Prostate gland (tissue), 2 donors: ENCODE results near the gene SEPTIN8. TPM values are rescaled to one million over a fixed set of nuclear protein-coding genes. Genes with fewer than 3 reads are reported as not detected.

ENCODE experiments used
- DNase-seq: peaks from one replicate; pipeline ENCODE4 v3.0.0-alpha.2; 2019; ENCODE audit warnings: low spot score
- H3K27ac ChIP-seq, 2 donors: fragments of 200-600 bp; sonication (generic); 2 replicates each; pipeline ENCODE4 v1.5.1; 2017 to 2019
- H3K27me3 ChIP-seq: fragments of 200-600 bp; sonication (generic); replicated peaks from 2 replicates; pipeline ENCODE4 v1.5.1; 2019; ENCODE audit not compliant: insufficient read depth
- H3K36me3 ChIP-seq, 2 donors: fragments of 200-600 bp; sonication (generic); 1 replicate in 1 of 2; 2 replicates in 1 of 2; pipeline versions ENCODE4 v1.5.1 to v1.8.1; 2017 to 2019
- H3K4me1 ChIP-seq: fragments of 200-600 bp; sonication (generic); replicated peaks from 2 replicates; pipeline ENCODE4 v1.5.1; 2019
- H3K4me3 ChIP-seq, 2 donors: fragments of 200-600 bp; sonication (generic); 2 replicates each; pipeline ENCODE4 v1.5.1; 2017 to 2019
- H3K9me3 ChIP-seq: fragments of 200-600 bp; sonication (generic); 2 replicates; pipeline ENCODE4 v1.5.1; 2017
- CTCF ChIP-seq, 4 experiments: fragments of 200-600 bp in 2 of 4; fragments of 450-650 bp in 2 of 4; sonication (generic) in 2 of 4; IDR thresholded peaks; 1 replicate in 3 of 4; 2 replicates in 1 of 4; pipeline ENCODE4 v1.5.1; 2016 to 2019; ENCODE audit warnings: antibody characterized with exemption in 4 of 4, mild to moderate bottlenecking in 2 of 4, moderate library complexity in 2 of 4
- POLR2A ChIP-seq: fragments of 450-650 bp; IDR thresholded peaks from one replicate; pipeline ENCODE4 v1.6.1; 2016; ENCODE audit warnings: antibody characterized with exemption, mild to moderate bottlenecking
- POLR2AphosphoS5 ChIP-seq: sonication (generic); formaldehyde crosslinking; IDR thresholded peaks from one replicate; pipeline ENCODE4 v1.6.1; 2017; ENCODE audit warnings: antibody characterized with exemption
- WGBS: methylation state at CpG from one replicate; pipeline ENCODE4 v1.1.5; 2018; 5-methylcytosine and 5-hydroxymethylcytosine counted together
- intact Hi-C: fragments of 100-400 bp; cut with DNase I; formaldehyde crosslinking; loops from one replicate; pipeline ENCODE4 v1.14.2; 2022
- total RNA-seq, 2 donors: library from RNA; depleted of rRNA; stranded (reverse); fragments of >200 nt; gene quantifications; one replicate each; pipeline ENCODE4 v1.1.0, GENCODE V29; 2016

Gene SEPTIN8
- total RNA-seq, 2 donors from 2014 or later, result 27.7 to 38.5 TPM

- Histone ChIP-seq H3K4me1 (no peaks in the 10 kb centered on the region), H3K9me3 (no peaks in the 10 kb centered on the region), H3K4me3 (no peak overlapping the region), H3K36me3 (no peaks in the 10 kb centered on the region), H3K27me3 (no peaks in the 10 kb centered on the region), H3K27ac (no peak overlapping the region)
- TF ChIP-seq POLR2A (no peak), CTCF (IDR thresholded peaks at IDR 0.05) (no peak), POLR2AphosphoS5 (no peak)
- no peak for DNase-seq
- 95% methylated on average over 3 of the region's 3 CpGs for WGBS
- intact Hi-C loops, result no loop called here
These were observed 14.0 kb upstream of the SEPTIN8 start for GRCh38 chr5:132791026-132791425.

- DNase-seq, result no peak
- Histone ChIP-seq H3K9me3 (no peaks in the 10 kb centered on the region), H3K4me3 (no peak overlapping the region), H3K27me3 (no peaks in the 10 kb centered on the region), H3K4me1 (no peaks in the 10 kb centered on the region), H3K36me3 (no peaks in the 10 kb centered on the region), H3K27ac (no peak overlapping the region)
- intact Hi-C loops, result no loop called here
- no peak for TF ChIP-seq CTCF (IDR thresholded peaks at IDR 0.05)
- no peak for TF ChIP-seq POLR2A
- TF ChIP-seq POLR2AphosphoS5, result no peak
- WGBS, result 51% methylated on average over 2 of the region's 2 CpGs
These were observed 13.3 kb upstream of the SEPTIN8 start for GRCh38 chr5:132790201-132790865.

GRCh38 chr5:132788990-132789886 lies 12.2 kb upstream of the SEPTIN8 start:
- Histone ChIP-seq H3K4me1 (no peaks in the 10 kb centered on the region), H3K4me3 (no peak overlapping the region), H3K9me3 (no peaks in the 10 kb centered on the region), H3K36me3 (no peaks in the 10 kb centered on the region), H3K27ac (no peak overlapping the region), H3K27me3 (no peaks in the 10 kb centered on the region)
- TF ChIP-seq POLR2AphosphoS5 (no peak), CTCF (IDR thresholded peaks at IDR 0.05) (no peak), POLR2A (no peak)
- intact Hi-C loops, result no loop called here
- WGBS, result 77% methylated on average over 8 of the region's 8 CpGs
- no peak for DNase-seq

- no peak for TF ChIP-seq POLR2AphosphoS5
- TF ChIP-seq POLR2A, result no peak
- no peak for TF ChIP-seq CTCF (IDR thresholded peaks at IDR 0.05)
- 95% methylated on average over 1 of the region's 1 CpG for WGBS
- Histone ChIP-seq H3K4me1 (no peaks in the 10 kb centered on the region), H3K9me3 (no peaks in the 10 kb centered on the region), H3K27me3 (no peaks in the 10 kb centered on the region), H3K4me3 (no peak overlapping the region), H3K27ac (no peak overlapping the region), H3K36me3 (no peaks in the 10 kb centered on the region)
- intact Hi-C loops, result no loop called here
- no peak for DNase-seq
These were observed 11.5 kb upstream of the SEPTIN8 start for GRCh38 chr5:132788508-132788907.
